Cardiac muscle cell (in vitro differentiated cells and primary cell): ENCODE data around the gene MRPL9. TPM values are rescaled to one million over a fixed set of nuclear protein-coding genes. Genes with fewer than 3 reads are reported as not detected.

Experiments
- DNase-seq, 2 donors: peaks; one replicate each; pipeline versions ENCODE4 v3.0.0 to v3.0.0-alpha.2; 2010 to 2017; ENCODE audit warnings: low read depth in 1 of 2, low spot score in 1 of 2
- H3K27ac ChIP-seq: fragments of 200-600 bp; sonication (generic); 2 replicates; pipeline ENCODE4 v1.5.1; 2016
- H3K27me3 ChIP-seq: fragments of 200-600 bp; sonication (generic); 2 replicates; pipeline ENCODE4 v1.6.0; 2016; ENCODE audit warnings: control low read depth
- H3K36me3 ChIP-seq: fragments of 200-600 bp; sonication (generic); 2 replicates; pipeline ENCODE4 v1.5.1; 2016; ENCODE audit warnings: control low read depth
- H3K4me1 ChIP-seq: fragments of 200-600 bp; sonication (generic); 2 replicates; pipeline ENCODE4 v1.8.1; 2017; ENCODE audit warnings: low read depth, mild to moderate bottlenecking, mixed run types
- H3K4me3 ChIP-seq: fragments of 200-600 bp; sonication (generic); 2 replicates; pipeline ENCODE4 v1.5.1; 2016; ENCODE audit warnings: mild to moderate bottlenecking
- H3K9me3 ChIP-seq: fragments of 200-600 bp; sonication (generic); 2 replicates; pipeline ENCODE4 v1.5.1; 2017; ENCODE audit warnings: low read depth, mild to moderate bottlenecking, control low read depth
- polyA plus RNA-seq: library from polyadenylated mRNA; unstranded; fragments of >200 nt; fragmentation: Nextera tagmentation; extraction: Ambion mirVana; gene quantifications from 2 replicates; pipeline ENCODE4 v1.2.1, GENCODE V29; 2016
- total RNA-seq: library from RNA; depleted of rRNA; stranded (reverse); fragments of >200 nt; gene quantifications from 2 replicates; pipeline ENCODE4 v1.2.3, GENCODE V29; 2016
- TF ChIP-seq, protein P1 (sequence below): IDR thresholded peaks from 2 replicates; pipeline ENCODE4 v1.5.1; 2012; ENCODE audit warnings: low read depth, mild to moderate bottlenecking, low read length

The MRPL9 gene
- total RNA-seq (91.0 and 103 TPM in 2 replicates), polyA plus RNA-seq (107 and 108 TPM in 2 replicates)

DNA sequence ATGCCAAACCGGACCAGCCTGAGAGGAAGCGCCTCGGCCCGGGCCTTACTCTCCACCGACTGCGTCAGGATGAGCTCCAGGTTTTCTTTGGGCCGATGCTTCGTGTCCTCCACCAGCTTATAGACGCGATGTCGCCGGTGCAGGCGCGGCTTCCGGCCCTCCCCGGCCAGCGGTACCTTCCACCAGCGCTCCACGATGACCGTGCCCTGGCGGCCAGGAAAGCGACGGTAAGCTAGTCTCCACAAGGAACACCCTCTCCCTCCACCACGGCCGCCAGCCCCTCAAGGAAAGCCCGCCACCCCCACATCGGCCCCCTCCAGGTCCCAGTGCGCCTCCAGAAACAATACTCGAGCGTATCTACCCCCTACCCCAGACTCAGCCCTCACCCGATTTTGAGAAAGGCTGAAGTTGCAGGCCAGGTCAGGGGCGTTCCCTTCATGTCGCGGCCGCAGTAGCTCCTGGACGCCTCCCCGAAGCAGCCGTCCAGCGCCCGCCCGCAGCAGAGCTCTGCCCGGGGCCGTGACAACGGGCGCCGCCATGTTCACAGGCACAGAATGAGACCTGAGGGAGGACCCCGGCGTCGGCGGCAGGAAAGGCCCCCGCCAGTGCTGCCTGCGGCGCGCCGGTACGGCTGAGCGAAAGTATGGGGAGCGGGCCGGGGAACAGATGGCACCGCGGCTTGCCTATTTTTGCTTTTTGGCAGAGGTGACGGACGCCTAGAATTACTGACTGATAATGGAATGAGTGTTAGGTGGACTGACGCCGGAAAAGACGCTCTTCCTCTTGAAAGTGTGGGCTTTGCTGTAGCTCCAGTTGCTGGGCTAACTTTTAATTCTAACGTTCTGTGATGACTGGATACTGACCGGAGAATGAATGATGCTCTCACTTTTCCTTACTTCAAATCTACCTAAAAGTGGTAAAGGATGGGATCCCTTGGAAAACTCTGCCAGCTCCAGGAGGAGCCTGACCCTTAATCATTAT, at the start of gene MRPL9:
Gene MRPL9, minus strand, starts transcription at position 556 of the 981 bp plus-strand sequence. Its CDS starts 17 bp downstream, at position 539.
- TF ChIP-seq, protein P1, sequence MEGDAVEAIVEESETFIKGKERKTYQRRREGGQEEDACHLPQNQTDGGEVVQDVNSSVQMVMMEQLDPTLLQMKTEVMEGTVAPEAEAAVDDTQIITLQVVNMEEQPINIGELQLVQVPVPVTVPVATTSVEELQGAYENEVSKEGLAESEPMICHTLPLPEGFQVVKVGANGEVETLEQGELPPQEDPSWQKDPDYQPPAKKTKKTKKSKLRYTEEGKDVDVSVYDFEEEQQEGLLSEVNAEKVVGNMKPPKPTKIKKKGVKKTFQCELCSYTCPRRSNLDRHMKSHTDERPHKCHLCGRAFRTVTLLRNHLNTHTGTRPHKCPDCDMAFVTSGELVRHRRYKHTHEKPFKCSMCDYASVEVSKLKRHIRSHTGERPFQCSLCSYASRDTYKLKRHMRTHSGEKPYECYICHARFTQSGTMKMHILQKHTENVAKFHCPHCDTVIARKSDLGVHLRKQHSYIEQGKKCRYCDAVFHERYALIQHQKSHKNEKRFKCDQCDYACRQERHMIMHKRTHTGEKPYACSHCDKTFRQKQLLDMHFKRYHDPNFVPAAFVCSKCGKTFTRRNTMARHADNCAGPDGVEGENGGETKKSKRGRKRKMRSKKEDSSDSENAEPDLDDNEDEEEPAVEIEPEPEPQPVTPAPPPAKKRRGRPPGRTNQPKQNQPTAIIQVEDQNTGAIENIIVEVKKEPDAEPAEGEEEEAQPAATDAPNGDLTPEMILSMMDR, result no peak
- H3K36me3 ChIP-seq, result peaks cover 16% of the 10 kb centered on the region
- peak; percentile 86 to 88 for DNase-seq
- no peaks in the 10 kb centered on the region for H3K9me3 ChIP-seq
- H3K27ac ChIP-seq, result peak within 1 kb of the TSS; percentile 90
- H3K4me3 ChIP-seq, result peak within 1 kb of the TSS; percentile 83
- peaks cover 5% of the 10 kb centered on the region for H3K4me1 ChIP-seq
- no peaks in the 10 kb centered on the region for H3K27me3 ChIP-seq

- Histone ChIP-seq H3K4me1 (peaks cover 3% of the 10 kb centered on the region), H3K9me3 (no peaks in the 10 kb centered on the region), H3K27me3 (no peaks in the 10 kb centered on the region), H3K4me3 (no peak overlapping the region), H3K36me3 (no peaks in the 10 kb centered on the region), H3K27ac (no peak overlapping the region)
- TF ChIP-seq, protein P1, result no peak
- peak in 1 of 2 donors; percentile 55 for DNase-seq
These were observed 47.9 kb upstream of the MRPL9 start for GRCh38 chr1:151811181-151811580.

- no peaks in the 10 kb centered on the region for H3K36me3 ChIP-seq
- H3K9me3 ChIP-seq, result no peaks in the 10 kb centered on the region
- H3K4me1 ChIP-seq, result no peaks in the 10 kb centered on the region
- H3K27me3 ChIP-seq, result no peaks in the 10 kb centered on the region
- H3K4me3 ChIP-seq, result no peak overlapping the region
- TF ChIP-seq, protein P1, result no peak
- DNase-seq, result no peak
- H3K27ac ChIP-seq, result no peak overlapping the region
These were observed 46.8 kb upstream of the MRPL9 start for GRCh38 chr1:151809985-151810556.

- H3K9me3 ChIP-seq, result no peaks in the 10 kb centered on the region
- peaks cover 4% of the 10 kb centered on the region for H3K27me3 ChIP-seq
- H3K36me3 ChIP-seq, result no peaks in the 10 kb centered on the region
- H3K27ac ChIP-seq, result no peak overlapping the region
- no peak overlapping the region for H3K4me3 ChIP-seq
- TF ChIP-seq, protein P1, result no peak
- H3K4me1 ChIP-seq, result no peaks in the 10 kb centered on the region
- no peak for DNase-seq
These were observed 46.1 kb upstream of the MRPL9 start for GRCh38 chr1:151809290-151809984.

DNA sequence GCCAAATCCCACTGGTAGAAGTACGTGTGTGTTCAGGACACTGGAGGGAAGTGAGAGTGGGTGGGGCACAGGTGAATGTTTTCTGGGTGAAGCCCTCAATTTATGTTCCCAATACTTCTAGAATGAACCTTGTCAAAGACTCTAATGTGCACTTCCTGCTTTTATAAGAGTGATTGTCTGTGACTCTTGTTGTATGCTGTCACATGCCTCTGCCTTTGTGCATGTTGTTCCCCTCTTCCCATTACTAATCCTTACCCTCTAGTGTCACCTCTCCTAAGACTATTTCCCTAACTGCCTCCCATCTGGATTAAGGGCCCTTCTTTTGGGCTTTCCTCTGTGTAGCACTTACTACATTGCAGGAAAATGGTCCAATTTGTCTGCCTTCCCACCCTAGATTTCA, 44.5 kb upstream of the MRPL9 start:
- DNase-seq, result no peak
- H3K4me3 ChIP-seq, result no peak overlapping the region
- no peaks in the 10 kb centered on the region for H3K36me3 ChIP-seq
- no peaks in the 10 kb centered on the region for H3K4me1 ChIP-seq
- TF ChIP-seq, protein P1, result no peak
- peaks cover 4% of the 10 kb centered on the region for H3K27me3 ChIP-seq
- H3K9me3 ChIP-seq, result no peaks in the 10 kb centered on the region
- no peak overlapping the region for H3K27ac ChIP-seq
